Spinal cord (tissue), 10 donors: ENCODE results near the gene PYURF. TPM values are rescaled to one million over a fixed set of nuclear protein-coding genes. Genes with fewer than 3 reads are reported as not detected.

ENCODE experiments used
- DNase-seq, 6 donors: peaks; one replicate each; pipeline versions ENCODE4 v3.0.0 to v3.0.0-alpha.2; 2013 to 2015; ENCODE audit warnings: low spot score in 6 of 6, low read depth in 4 of 6
- H3K27ac ChIP-seq: one replicate; pipeline ENCODE4 v1.5.1; 2013; ENCODE audit warnings: low read depth, low read length, control low read depth
- H3K27me3 ChIP-seq: one replicate; pipeline ENCODE4 v1.6.1; 2013; ENCODE audit warnings: low read length; ENCODE audit not compliant: control insufficient read depth, insufficient read depth
- H3K36me3 ChIP-seq: one replicate; pipeline ENCODE4 v1.6.1; 2013; ENCODE audit warnings: low read length; ENCODE audit not compliant: control insufficient read depth, insufficient read depth
- H3K4me1 ChIP-seq: one replicate; pipeline ENCODE4 v1.6.1; 2013; ENCODE audit warnings: low read length; ENCODE audit not compliant: control insufficient read depth, insufficient read depth
- H3K4me3 ChIP-seq: one replicate; pipeline ENCODE4 v1.5.1; 2013; ENCODE audit warnings: low read depth, low read length, control low read depth
- H3K9me3 ChIP-seq: one replicate; pipeline ENCODE4 v1.6.1; 2013; ENCODE audit warnings: low read length; ENCODE audit not compliant: control insufficient read depth, insufficient read depth
- WGBS: methylation state at CpG from one replicate; pipeline ENCODE4 v1.1.5; 2013; ENCODE audit warnings: missing lambda C conversion rate; ENCODE audit not compliant: insufficient coverage; 5-methylcytosine and 5-hydroxymethylcytosine counted together
- polyA plus RNA-seq, 2 donors: library from polyadenylated mRNA; unstranded; fragments of 120-200 nt; gene quantifications; one replicate each; pipeline ENCODE4 v1.2.1, GENCODE V29; 2013; ENCODE audit not compliant: insufficient read length in 2 of 2
- total RNA-seq, 2 donors: library from RNA; depleted of rRNA in 1 of 2; stranded (reverse); fragments of 120-200 nt in 1 of 2; fragments of >200 nt in 1 of 2; gene quantifications; one replicate each; pipeline versions ENCODE4 v1.2.3 to v1.2.4, GENCODE V29; 2013 to 2014
- donor health status: healthy.

PYURF gene
- total and polyA plus RNA-seq, 4 donors, result 97.8 to 138 (median 115) TPM

DNA sequence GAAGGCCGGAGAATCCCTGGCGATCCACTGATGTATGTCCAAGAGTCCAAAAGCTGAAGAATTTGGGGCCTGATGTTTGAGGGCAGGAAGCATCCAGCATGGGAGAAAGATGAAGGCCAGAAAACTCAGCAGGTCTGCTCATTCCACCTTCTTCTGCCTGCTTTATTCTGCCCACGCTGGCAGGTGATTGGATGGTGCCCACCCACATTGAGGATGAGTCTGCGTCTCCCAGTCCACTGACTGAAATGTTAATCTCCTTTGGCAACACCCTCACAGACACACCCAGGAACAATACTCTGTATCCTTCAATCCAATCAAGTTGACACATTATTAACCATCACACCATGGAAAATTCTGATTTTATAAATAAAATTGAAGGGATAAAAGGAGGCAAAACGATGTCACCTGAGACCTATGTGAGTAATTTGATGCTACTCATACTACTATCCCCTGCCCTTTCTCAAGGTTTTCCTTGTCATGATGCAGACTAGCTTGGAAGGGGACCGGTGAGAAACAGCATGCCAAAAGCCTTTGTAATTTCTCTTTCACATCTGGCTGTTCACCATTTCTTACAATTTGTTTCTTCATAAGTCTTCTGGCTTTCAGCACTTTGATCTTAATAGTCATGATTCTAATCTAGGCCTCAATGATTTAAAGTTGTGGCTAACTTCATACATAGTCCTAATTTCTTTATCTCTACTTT lies 9.7 kb upstream of the PYURF start:
- 94% methylated on average over 5 of the region's 6 CpGs for WGBS
- no peak for DNase-seq
- H3K4me3 ChIP-seq, result no peak overlapping the region
- no peaks in the 10 kb centered on the region for H3K9me3 ChIP-seq
- H3K36me3 ChIP-seq, result no peaks in the 10 kb centered on the region
- no peaks in the 10 kb centered on the region for H3K27me3 ChIP-seq
- H3K27ac ChIP-seq, result no peak overlapping the region
- no peaks in the 10 kb centered on the region for H3K4me1 ChIP-seq

GRCh38 chr4:88531549-88531948 lies 8.0 kb upstream of the PYURF start:
- H3K4me1 ChIP-seq, result no peaks in the 10 kb centered on the region
- 75% methylated on average over 2 of the region's 3 CpGs for WGBS
- H3K9me3 ChIP-seq, result no peaks in the 10 kb centered on the region
- H3K4me3 ChIP-seq, result no peak overlapping the region
- DNase-seq, result no peak
- no peaks in the 10 kb centered on the region for H3K27me3 ChIP-seq
- H3K27ac ChIP-seq, result no peak overlapping the region
- H3K36me3 ChIP-seq, result no peaks in the 10 kb centered on the region

DNA sequence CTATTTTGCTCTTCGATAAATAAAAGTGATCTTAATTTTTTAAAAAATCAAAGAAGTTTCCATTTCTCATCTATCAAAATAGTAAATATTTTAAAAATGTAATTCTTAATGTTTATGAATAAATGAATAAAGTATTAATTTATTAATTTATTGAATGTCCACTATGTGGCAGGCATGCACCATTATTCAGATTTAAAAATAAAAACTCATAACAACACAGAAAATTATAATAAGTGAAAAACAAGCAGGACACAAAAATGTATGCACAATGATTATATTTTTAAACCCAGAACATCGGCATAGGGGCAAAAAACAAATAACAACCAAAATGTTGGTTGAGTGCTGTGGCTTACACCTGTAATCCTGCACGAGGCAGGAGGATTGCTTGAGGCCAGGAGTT lies 5.3 kb upstream of the PYURF start:
- DNase-seq, result peak in 1 of 6 donors; percentile 25
- H3K4me3 ChIP-seq, result no peak overlapping the region
- H3K4me1 ChIP-seq, result no peaks in the 10 kb centered on the region
- H3K9me3 ChIP-seq, result no peaks in the 10 kb centered on the region
- no peaks in the 10 kb centered on the region for H3K36me3 ChIP-seq
- H3K27ac ChIP-seq, result no peak overlapping the region
- no peaks in the 10 kb centered on the region for H3K27me3 ChIP-seq
- 100% methylated on average over 1 of the region's 3 CpGs for WGBS

- Histone ChIP-seq H3K27ac (no peak overlapping the region), H3K4me1 (no peaks in the 10 kb centered on the region), H3K36me3 (no peaks in the 10 kb centered on the region), H3K27me3 (no peaks in the 10 kb centered on the region), H3K4me3 (no peak overlapping the region), H3K9me3 (no peaks in the 10 kb centered on the region)
- no peak for DNase-seq
- 60% methylated on average over 2 of the region's 8 CpGs for WGBS
These were observed 4.2 kb upstream of the PYURF start for GRCh38 chr4:88527787-88528186.

DNA sequence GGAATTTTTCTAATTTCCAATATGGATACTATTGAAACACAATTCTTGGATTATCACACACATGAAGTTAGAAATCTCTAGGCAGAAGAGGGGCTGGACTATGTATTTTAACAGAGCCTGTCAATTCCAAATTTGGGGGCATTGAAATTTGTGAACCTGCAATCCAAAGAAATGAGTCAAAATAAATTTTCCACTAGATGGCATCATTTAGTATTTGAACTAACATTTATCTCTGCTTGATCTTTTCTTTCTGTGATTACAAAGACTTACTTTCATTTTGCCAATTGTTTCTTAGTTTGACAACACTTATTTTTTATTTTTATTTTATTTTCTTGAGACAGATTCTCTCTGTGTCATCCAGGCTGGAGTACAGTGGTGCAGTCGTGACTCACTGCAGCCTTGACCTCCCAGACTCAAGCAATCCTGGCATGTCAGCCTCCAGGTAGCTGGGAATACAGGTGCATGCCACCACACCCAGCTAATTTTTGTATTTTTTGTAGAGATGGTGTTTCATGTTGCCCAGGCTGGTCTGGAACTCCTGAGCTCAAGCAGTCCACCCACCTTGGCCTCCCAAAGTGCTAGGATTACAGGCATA lies 2.7 kb upstream of the PYURF start:
- Histone ChIP-seq H3K4me1 (no peaks in the 10 kb centered on the region), H3K9me3 (no peaks in the 10 kb centered on the region), H3K36me3 (no peaks in the 10 kb centered on the region), H3K4me3 (no peak overlapping the region), H3K27ac (no peak overlapping the region), H3K27me3 (no peaks in the 10 kb centered on the region)
- WGBS, result no CpG with 5 or more reads among the region's 1 CpG
- peak in 2 of 6 donors; percentile 50 to 51 for DNase-seq

- no CpG with 5 or more reads among the region's 2 CpGs for WGBS
These were observed 595 bp upstream of the PYURF start for GRCh38 chr4:88524171-88524570.

DNA sequence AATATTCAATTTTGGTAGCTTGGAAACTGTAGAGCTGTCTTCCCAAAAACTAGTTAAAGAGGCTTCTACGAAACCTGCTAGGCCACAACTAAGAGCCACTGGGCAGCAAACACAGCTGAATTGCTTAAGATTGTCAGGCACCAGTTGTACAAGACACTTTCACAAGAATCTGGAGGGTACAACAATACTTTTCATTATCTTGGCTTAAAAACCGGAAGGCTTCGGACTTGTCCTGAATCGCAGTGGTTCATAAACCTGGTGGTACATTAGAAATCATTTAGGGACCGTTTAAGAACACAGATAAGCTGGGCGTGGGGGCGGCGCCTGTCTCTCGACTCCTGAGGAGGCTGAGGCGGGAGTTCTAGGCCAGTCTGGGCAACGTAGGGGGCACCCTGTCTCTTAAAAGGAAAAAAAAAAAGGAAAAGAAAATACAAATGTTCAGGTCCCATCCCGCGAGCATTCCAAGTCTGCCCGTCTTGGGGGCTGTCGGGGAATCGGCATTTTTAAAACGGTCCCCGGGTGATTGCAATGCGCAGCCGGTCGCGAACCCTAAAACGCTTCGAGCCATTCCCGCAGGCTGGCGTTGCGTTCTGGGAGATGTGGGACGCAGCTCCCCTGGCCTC lies 763 bp downstream of the PYURF start:
- H3K4me1 ChIP-seq, result no peaks in the 10 kb centered on the region
- DNase-seq, result peak in 5 of 6 donors; percentile 9 to 64 (median 24)

More at GRCh38 chr4:88524171-88524570, 595 bp upstream of the PYURF start:
- Histone ChIP-seq H3K4me1 (no peaks in the 10 kb centered on the region), H3K27me3 (no peaks in the 10 kb centered on the region), H3K4me3 (peak overlapping the region; percentile 94), H3K9me3 (no peaks in the 10 kb centered on the region), H3K27ac (peak overlapping the region; percentile 91), H3K36me3 (no peaks in the 10 kb centered on the region)
- peak in 3 of 6 donors; percentile 11 to 69 (median 53) for DNase-seq

GRCh38 chr4:88518911-88519310 lies 4.7 kb downstream of the PYURF start:
- Histone ChIP-seq H3K4me3 (no peak overlapping the region), H3K36me3 (no peaks in the 10 kb centered on the region), H3K9me3 (no peaks in the 10 kb centered on the region), H3K27ac (no peak overlapping the region), H3K4me1 (no peaks in the 10 kb centered on the region), H3K27me3 (no peaks in the 10 kb centered on the region)
- 100% methylated on average over 1 of the region's 6 CpGs for WGBS
- DNase-seq, result no peak

More for the DNA sequence above, 763 bp downstream of the PYURF start:
- peak overlapping the region; percentile 85 for H3K27ac ChIP-seq
- no peaks in the 10 kb centered on the region for H3K27me3 ChIP-seq
- no peaks in the 10 kb centered on the region for H3K9me3 ChIP-seq
- H3K36me3 ChIP-seq, result no peaks in the 10 kb centered on the region
- WGBS, result under 1% methylated on average over 28 of the region's 28 CpGs
- peak overlapping the region; percentile 94 for H3K4me3 ChIP-seq

DNA sequence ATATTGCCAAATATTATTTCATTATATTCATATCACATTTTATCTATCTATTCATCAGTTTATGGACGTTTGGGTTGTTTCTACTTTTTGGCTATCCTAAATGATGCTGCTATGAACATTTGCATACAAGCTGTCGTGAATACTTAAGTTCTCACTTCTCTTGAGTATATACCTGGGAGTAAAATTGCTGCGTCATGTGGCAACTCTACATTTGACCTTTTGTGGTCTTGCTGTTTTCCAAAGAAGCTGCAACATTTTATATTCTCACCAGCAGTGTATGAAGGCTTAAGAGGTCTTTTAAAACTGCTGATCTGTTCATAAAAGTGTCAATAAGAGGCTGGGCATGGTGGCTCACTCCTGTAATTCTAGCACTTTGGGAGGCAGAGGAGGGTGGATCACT lies 5.8 kb downstream of the PYURF start:
- WGBS, result 100% methylated on average over 1 of the region's 3 CpGs

More for the DNA sequence above, 5.8 kb downstream of the PYURF start:
- H3K27me3 ChIP-seq, result no peaks in the 10 kb centered on the region
- no peak for DNase-seq
- no peak overlapping the region for H3K4me3 ChIP-seq
- no peaks in the 10 kb centered on the region for H3K9me3 ChIP-seq
- H3K4me1 ChIP-seq, result no peaks in the 10 kb centered on the region
- H3K27ac ChIP-seq, result no peak overlapping the region
- H3K36me3 ChIP-seq, result no peaks in the 10 kb centered on the region
